ENCODE measurements around the gene LGALS3. TPM values are rescaled to one million over a fixed set of nuclear protein-coding genes. Genes with fewer than 3 reads are reported as not detected.

The LGALS3 gene
- total RNA-seq, 4 donors from 2014 or later, result 65.7 to 201 (median 111) TPM

DNA sequence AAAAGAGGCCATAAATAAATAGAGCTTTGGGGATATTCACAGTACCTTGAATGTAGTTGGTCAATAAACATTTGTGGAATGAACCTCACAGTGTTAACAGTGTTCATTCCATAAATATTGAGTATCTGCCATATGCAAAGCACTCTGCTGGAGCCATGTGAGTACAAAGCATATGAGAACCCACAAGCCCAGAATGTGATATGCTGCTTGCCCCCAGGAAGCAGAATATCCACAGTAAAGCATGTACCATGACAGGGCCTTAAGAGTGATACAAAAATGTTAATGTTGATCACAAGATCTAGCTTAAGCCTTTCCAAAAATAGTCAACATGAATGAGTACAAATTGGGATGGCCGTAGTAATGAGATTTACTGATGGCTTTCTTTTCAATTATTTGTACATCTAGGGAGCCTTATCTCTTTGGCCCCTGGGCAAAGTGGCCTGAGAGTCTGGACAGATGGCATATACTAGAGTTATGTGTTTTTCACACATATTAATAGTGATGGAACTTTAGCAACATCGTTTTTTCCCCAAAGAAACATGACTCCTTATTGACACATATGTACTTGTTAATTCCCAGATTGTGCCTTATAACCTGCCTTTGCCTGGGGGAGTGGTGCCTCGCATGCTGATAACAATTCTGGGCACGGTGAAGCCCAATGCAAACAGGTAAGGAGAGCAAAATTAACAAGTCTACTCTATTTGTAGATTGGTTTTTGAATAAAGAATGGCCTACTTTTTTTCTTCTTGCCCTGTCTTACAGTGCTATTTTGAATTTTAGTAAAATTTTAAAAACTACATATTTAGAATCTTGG, 10.9 kb downstream of the LGALS3 start:
- Histone ChIP-seq H3K4me1 (peaks cover 17 to 28% of the 10 kb centered on the region in 2 donors), H3K4me3 (replicated peaks in 1 of 3) (no peak overlapping the region), H3K27ac (no peak overlapping the region), H3K9me3 (no peaks in the 10 kb centered on the region), H3K36me3 (peaks cover 36 to 42% of the 10 kb centered on the region in 2 donors), H3K27me3 (no peaks in the 10 kb centered on the region)
- DNase-seq, result no peak
- intact Hi-C loops (cut with DNase I), result no loop called here
- 95 to 99% methylated on average over 4 of the region's 4 CpGs for WGBS, 2 donors
- TF ChIP-seq POLR2A (IDR thresholded peaks at IDR 0.05), result no peak
- TF ChIP-seq CTCF (IDR thresholded peaks at IDR 0.05), result no peak

DNA sequence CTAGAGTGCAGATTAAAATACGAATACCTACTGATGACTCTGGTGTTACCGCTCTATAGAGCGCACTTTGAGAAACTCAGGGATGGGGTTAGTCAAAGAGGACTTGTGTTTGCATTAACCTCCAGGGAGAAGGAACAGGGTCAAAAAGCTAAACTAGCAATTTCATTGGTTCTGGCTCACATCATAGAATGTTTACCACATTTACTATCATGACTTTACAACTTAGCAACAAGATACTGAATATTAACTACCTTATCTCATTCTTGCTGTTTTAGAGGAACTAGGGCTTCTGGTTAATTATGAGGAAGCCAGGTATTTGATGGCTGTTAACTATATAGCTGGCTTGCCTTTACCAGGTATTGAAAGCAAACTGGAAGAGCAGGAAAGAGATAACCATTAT, 12.8 kb downstream of the LGALS3 start:
- Histone ChIP-seq H3K4me1 (peaks cover 6 to 14% of the 10 kb centered on the region in 2 donors), H3K27ac (no peak overlapping the region), H3K27me3 (no peaks in the 10 kb centered on the region), H3K4me3 (replicated peaks in 1 of 3) (no peak overlapping the region), H3K36me3 (peaks cover 36 to 42% of the 10 kb centered on the region in 2 donors), H3K9me3 (no peaks in the 10 kb centered on the region)
- 94 to 95% methylated on average over 3 of the region's 3 CpGs for WGBS, 2 donors
- no peak for TF ChIP-seq CTCF (IDR thresholded peaks at IDR 0.05)
- TF ChIP-seq POLR2A (IDR thresholded peaks at IDR 0.05), result no peak
- intact Hi-C loops (cut with DNase I), result no loop called here
- no peak for DNase-seq

DNA sequence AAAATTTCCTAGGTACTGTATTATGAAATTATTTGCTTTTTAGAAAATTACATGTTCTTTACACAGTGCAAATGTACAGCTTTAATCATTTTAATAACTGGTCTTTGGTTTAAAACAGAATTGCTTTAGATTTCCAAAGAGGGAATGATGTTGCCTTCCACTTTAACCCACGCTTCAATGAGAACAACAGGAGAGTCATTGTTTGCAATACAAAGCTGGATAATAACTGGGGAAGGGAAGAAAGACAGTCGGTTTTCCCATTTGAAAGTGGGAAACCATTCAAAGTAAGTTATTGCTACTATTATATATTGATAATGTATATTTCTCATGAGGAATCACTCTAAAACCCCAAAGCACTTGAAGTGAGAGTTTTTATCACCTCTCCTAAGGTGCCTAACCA, 13.4 kb downstream of the LGALS3 start:
- no peaks in the 10 kb centered on the region for H3K27me3 ChIP-seq
- no peak for TF ChIP-seq CTCF (IDR thresholded peaks at IDR 0.05)
- H3K4me3 ChIP-seq (replicated peaks in 1 of 3), result no peak overlapping the region
- H3K4me1 ChIP-seq, result peaks cover 0 to 8% of the 10 kb centered on the region in 2 donors
- no peak for DNase-seq
- 81 to 85% methylated on average over 2 of the region's 2 CpGs for WGBS, 2 donors
- H3K36me3 ChIP-seq, result peaks cover 36 to 42% of the 10 kb centered on the region in 2 donors
- H3K9me3 ChIP-seq, result no peaks in the 10 kb centered on the region
- no peak overlapping the region for H3K27ac ChIP-seq
- intact Hi-C loops (cut with DNase I), result no loop called here

DNA sequence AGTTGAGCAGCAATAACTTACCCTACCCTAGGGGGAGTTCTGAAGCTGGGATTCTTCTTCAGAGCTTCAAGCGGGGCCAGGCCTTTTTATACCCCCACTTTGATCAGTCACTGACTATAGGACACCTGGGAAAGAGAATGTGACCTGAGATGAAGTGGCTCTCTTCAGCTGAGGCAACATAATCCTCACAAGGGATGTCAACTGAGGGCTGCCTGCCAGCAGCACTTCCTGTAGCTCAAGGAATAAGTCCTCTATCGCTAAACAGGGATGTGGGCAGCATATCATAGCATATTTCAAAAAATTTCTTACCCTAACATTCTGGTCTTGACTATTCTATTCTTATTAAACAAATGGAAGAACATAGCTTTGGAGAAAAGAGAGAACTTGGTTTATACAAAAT, 17.4 kb downstream of the LGALS3 start:
- Histone ChIP-seq H3K36me3 (peaks cover 21 to 24% of the 10 kb centered on the region in 2 donors), H3K4me3 (replicated peaks in 1 of 3) (no peak overlapping the region), H3K27me3 (no peaks in the 10 kb centered on the region), H3K27ac (no peak overlapping the region), H3K9me3 (no peaks in the 10 kb centered on the region), H3K4me1 (no peaks in the 10 kb centered on the region)
- WGBS, 2 donors, result 82 to 84% methylated on average over 2 of the region's 2 CpGs
- intact Hi-C loops (cut with DNase I), result no loop called here
- no peak for DNase-seq
- no peak for TF ChIP-seq CTCF (IDR thresholded peaks at IDR 0.05)
- TF ChIP-seq POLR2A (IDR thresholded peaks at IDR 0.05), result no peak

DNA sequence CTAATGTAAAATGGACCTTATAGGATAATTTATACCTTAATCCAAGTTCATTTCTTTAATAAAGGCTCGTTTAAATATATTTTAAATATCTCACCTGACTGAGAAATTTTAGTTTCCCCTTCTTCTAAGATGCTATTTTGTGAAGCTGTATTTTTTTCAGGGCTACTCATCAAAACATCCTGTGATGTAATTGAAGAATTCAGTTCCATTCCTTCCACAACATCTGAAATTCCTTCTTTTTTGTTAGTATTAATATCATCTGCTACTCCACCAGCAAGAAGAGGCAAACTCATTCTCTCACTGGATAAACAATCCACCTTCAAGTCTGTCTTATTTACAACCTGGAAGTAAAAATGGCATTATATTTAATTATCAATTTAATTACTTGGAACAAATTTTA, 22.5 kb downstream of the LGALS3 start:
- Histone ChIP-seq H3K9me3 (no peaks in the 10 kb centered on the region), H3K36me3 (no peaks in the 10 kb centered on the region), H3K4me3 (replicated peaks in 1 of 3) (no peak overlapping the region), H3K27ac (no peak overlapping the region), H3K4me1 (no peaks in the 10 kb centered on the region), H3K27me3 (no peaks in the 10 kb centered on the region)
- no peak for TF ChIP-seq CTCF (IDR thresholded peaks at IDR 0.05)
- no peak for TF ChIP-seq POLR2A (IDR thresholded peaks at IDR 0.05)
- DNase-seq, result no peak
- 95 to 97% methylated on average over 1 of the region's 1 CpG for WGBS, 2 donors
- intact Hi-C loops (cut with DNase I), result no loop called here
